ENCODE data around the gene RABGEF1.
"Not testable (repeated sequence)": the region's sequence is repeated elsewhere in the genome, so short reads cannot be mapped to it uniquely, and the experiment has no call there.

The RABGEF1 gene

DNA sequence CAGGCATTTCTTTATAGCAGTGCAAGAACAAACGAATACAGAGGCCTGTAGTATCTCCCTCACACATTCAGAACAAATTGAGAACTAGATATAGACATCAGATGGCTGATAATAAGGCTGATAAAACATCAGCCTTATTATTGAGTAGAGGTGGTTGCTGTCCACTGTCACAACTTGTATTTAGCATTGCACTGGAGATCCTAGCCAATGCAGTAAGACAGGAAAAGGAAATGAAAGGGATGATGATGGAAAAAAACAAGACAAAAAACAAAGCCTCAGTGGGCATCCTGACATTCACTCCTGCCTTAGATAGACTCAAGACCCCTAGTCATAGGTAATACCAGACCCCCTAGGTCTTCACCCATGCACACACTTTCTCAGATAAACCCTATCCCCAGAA lies 4.7 kb upstream of the RABGEF1 start:
- no peak for DNase-seq (ENCODE audit: low read depth in 2 of 2)

GRCh38 chr7:66736892-66737291 lies 3.6 kb upstream of the RABGEF1 start:
- DNase-seq (ENCODE audit: low read depth in 2 of 2): no peak

GRCh38 chr7:66737667-66738066 lies 2.9 kb upstream of the RABGEF1 start:
- DNase-seq (ENCODE audit: low read depth in 2 of 2): no peak

GRCh38 chr7:66739477-66739876 lies 1.1 kb upstream of the RABGEF1 start:
- DNase-seq (ENCODE audit: low read depth in 2 of 2): no peak

- DNase-seq (ENCODE audit: low read depth in 2 of 2): no peak
Measured at GRCh38 chr7:66739953-66740301, 606 bp upstream of the RABGEF1 start.

- DNase-seq (ENCODE audit: low read depth in 2 of 2): not testable (repeated sequence)
Measured at GRCh38 chr7:66740980-66741709, 612 bp downstream of the RABGEF1 start.

DNA sequence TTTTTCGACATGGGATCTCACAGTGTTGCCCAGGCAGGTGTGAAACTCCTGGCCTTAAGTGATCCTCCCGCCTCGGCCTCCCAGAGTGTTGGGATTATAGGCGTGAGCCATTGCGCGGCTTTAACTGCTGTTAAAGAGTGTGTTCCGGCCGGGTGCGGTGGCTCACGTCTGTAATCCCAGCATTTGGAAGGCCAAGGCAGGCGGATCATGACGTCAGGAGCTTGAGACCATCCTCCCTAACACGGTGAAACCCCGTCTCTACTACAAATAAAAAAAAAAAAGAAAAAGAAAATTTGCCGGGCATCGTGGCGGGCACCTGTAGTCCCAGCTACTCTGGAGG lies 1.1 kb downstream of the RABGEF1 start:
- no peak for DNase-seq (ENCODE audit: low read depth in 2 of 2)

- DNase-seq (ENCODE audit: low read depth in 2 of 2): peak in 1 of 2 experiments; percentile 23
Measured at GRCh38 chr7:66742298-66742697, 1.8 kb downstream of the RABGEF1 start.

DNA sequence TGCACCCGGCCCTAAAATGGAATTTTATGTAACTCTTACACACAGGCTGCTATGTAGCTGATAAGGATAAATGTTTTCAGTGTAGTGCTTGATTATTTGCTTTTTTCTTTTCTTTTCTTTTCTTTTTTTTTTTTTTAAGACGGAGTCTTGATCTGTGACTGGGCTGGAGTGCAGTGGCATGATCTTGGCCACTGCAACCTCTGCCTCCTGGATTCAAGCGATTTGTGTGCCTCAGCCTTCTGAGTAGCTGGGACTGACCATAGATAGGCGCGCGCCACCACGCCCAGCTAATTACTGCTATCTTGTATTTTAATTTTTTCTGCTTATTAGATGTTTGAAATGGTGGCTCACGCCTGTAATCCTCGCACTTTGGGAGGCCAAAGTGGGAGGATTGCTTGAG lies 3.4 kb downstream of the RABGEF1 start:
- DNase-seq (ENCODE audit: low read depth in 2 of 2): no peak

- DNase-seq (ENCODE audit: low read depth in 2 of 2): no peak
Measured at GRCh38 chr7:66747385-66747784, 6.9 kb downstream of the RABGEF1 start.

- DNase-seq (ENCODE audit: low read depth in 2 of 2): peak; percentile 51 to 63
Measured at GRCh38 chr7:66747881-66748511, 7.5 kb downstream of the RABGEF1 start.

DNA sequence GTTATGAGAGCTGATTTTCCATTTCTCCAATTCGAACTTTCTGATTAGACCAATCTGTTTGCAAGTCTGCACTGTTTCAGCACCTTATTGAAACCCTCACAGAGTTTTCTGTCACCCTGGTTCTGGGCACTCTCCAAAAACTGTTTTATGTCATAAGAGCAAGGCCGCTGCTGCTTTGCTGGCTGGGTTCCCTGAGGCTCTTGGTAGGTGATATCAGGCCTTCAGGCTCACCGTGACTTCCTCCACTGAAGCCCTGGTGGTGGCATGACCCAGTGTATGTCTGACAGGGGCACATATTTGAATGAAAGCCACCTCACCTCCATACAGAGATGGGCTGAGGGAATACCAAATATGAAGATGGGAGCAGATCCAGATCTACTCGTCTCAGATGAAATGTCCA lies 8.3 kb downstream of the RABGEF1 start:
- no peak for DNase-seq (ENCODE audit: low read depth in 2 of 2)

- DNase-seq (ENCODE audit: low read depth in 2 of 2): no peak
Measured at GRCh38 chr7:66751945-66752344, 11.4 kb downstream of the RABGEF1 start.

DNA sequence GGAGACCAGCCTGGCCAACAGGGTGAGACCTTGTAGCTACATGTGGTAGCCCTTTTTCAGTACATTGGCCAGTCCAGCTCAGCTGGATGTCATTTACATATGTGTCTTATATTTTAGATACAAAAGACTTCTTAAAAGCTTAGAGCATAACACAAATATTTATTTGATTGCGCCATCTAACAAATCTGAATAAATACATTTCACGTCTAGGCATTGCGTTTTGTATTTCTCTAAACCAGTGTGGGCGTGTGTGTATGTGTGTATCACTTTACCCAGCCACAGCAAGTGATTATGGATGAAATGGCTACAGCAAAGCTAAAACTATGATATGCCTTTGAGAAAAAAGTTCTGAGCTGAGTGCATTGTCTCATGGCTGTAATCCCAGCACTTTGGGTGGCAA lies 14.0 kb downstream of the RABGEF1 start:
- DNase-seq (ENCODE audit: low read depth in 2 of 2): no peak

- DNase-seq (ENCODE audit: low read depth in 2 of 2): not testable (repeated sequence)
Measured at GRCh38 chr7:66755059-66755458, 14.5 kb downstream of the RABGEF1 start.

DNA sequence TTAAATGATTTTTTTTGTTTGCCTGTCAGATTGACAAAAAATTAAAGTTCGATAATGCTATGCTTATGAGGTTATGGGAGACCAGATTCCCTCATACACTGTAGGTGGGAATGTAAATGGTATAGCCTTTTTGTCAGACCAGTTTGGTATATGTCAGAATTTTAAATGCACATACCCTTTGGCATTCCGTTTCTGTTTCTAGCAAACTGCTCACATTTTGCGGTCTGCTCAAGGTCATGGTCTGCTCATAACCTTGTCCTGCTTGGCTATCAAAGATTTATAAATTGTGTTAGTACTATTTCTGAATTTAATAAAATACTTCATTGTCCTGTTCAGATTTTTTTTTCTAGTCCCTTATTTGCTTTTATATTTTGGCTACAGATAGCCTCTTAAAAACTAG lies 15.7 kb downstream of the RABGEF1 start:
- DNase-seq (ENCODE audit: low read depth in 2 of 2): not testable (repeated sequence)

GRCh38 chr7:66756889-66757288 lies 16.4 kb downstream of the RABGEF1 start:
- no peak for DNase-seq (ENCODE audit: low read depth in 2 of 2)

- DNase-seq (ENCODE audit: low read depth in 2 of 2): no peak
Measured at GRCh38 chr7:66757939-66758338, 17.4 kb downstream of the RABGEF1 start.

DNA sequence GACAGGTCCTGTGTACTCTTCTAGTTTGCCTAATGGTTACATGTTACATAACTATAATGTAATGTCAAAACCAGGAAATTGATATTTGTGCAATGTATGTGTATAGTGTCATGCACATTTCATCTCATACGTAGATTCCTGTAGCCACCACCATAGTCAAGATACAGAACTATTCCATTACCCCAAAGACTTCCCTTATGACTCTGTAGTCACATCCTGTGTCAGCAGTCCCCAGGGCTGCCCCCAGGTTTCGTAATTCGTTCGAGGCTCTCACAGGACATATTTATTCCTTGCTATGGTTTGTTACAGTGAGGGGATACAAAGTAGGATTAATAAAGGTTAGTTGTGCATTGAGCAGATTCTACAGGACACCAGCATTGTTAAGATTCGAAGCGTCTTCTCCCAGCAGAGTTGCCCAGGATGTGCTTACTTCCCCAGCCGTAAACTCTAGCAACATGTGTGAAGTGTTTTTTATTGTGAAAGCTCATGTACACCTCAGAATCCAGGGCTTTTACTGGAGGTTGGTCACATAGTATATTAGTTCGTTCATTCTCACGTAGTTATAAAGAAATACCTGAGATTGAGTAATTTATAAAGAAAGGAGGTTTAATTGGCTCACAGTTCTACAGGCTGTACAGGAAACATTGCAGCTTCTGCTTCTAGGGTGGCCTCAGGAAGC lies 18.6 kb downstream of the RABGEF1 start:
- DNase-seq (ENCODE audit: low read depth in 2 of 2): no peak

- not testable (repeated sequence) for DNase-seq (ENCODE audit: low read depth in 2 of 2)
Measured at GRCh38 chr7:66763183-66763582, 22.6 kb downstream of the RABGEF1 start.

GRCh38 chr7:66763633-66764355 lies 23.3 kb downstream of the RABGEF1 start:
- DNase-seq (ENCODE audit: low read depth in 2 of 2): peak in 1 of 2 experiments; percentile 24

GRCh38 chr7:66764905-66765304 lies 24.4 kb downstream of the RABGEF1 start:
- not testable (repeated sequence) for DNase-seq (ENCODE audit: low read depth in 2 of 2)
